Stimulated activated naive CD8-positive, alpha-beta T cell treated with anti-CD3 and anti-CD28 coated beads, Interleukin-15, Interleukin-2, amounts not matched to agents 100 U/mL and 50 U/mL, for 24 hours (primary cell): ENCODE measurements around the gene DBP.

Source experiments
- ATAC-seq: fragments of 150-1000 bp; cut with Tn5 transposase; one replicate; pipeline ENCODE4 v1.10.0; 2021
- DNase-seq: peaks from one replicate; pipeline ENCODE4 v3.0.0; 2021

DBP gene

DNA sequence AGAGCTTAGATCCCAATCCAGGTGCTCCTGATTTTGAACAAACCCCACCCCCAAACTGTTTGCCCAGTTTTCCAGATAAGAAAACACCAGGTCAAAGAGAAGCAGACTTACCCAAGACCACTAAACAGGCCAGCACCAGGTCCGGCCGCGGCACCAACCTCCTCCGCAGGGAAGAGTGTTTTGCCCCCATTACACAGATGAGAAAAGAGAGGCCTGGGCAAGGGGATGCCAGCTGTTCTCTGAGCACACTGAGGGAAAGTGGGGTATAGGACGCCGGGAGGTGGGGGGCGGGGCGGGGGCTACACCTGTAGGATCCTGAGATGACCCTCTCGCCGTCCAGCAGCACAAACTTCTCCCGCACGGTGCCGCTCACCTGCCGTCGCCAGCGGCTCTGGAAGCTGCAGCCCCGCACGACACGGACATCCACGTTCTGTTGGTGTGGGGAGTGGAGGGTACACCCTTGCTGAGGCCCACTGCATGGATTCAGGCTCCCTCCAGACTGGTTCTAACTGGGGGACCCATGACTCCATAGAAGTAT, 27.5 kb downstream of the DBP start:
- no peak for ATAC-seq
- no peak for DNase-seq

- ATAC-seq (peak; percentile 51), DNase-seq (peak; percentile 55)
Observed at GRCh38 chr19:48608798-48609263, 28.3 kb downstream of the DBP start.

- DNase-seq (no peak), ATAC-seq (no peak)
Observed at GRCh38 chr19:48607359-48607755, 29.8 kb downstream of the DBP start.

DNA sequence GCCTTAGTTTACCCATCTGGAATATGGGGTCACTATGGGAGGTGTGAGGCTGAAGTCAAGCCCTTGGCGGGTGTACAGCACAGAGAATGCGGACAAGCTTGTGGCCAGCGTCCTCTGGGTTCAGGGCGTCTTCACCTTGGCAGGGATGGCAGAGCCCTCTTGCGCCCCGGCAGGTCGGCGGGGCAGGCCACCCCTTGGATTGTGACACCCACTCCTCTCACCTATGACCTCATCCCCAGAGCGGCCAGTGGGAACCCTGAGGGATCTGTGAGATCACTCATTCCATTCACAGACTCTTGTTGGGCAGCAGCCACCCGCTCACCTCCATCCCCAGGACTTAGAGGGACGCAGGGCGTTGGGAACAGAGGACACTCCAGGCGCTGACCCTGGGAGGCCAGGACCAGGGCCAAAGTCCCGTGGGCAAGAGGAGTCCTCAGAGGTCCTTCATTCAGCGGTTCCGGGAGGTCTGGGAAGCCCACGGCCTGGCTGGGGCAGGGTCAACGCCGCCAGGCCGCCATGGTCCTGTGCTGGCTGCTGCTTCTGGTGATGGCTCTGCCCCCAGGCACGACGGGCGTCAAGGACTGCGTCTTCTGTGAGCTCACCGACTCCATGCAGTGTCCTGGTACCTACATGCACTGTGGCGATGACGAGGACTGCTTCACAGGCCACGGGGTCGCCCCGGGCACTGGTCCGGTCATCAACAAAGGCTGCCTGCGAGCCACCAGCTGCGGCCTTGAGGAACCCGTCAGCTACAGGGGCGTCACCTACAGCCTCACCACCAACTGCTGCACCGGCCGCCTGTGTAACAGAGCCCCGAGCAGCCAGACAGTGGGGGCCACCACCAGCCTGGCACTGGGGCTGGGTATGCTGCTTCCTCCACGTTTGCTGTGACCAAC, 30.5 kb downstream of the DBP start, which contains the start of gene SPACA4:
Gene SPACA4 (plus strand): TSS at position 280 of the 896 bp plus-strand sequence. CDS start 237 bp downstream, at position 517.
- DNase-seq: no peak
- ATAC-seq: no peak

DNA sequence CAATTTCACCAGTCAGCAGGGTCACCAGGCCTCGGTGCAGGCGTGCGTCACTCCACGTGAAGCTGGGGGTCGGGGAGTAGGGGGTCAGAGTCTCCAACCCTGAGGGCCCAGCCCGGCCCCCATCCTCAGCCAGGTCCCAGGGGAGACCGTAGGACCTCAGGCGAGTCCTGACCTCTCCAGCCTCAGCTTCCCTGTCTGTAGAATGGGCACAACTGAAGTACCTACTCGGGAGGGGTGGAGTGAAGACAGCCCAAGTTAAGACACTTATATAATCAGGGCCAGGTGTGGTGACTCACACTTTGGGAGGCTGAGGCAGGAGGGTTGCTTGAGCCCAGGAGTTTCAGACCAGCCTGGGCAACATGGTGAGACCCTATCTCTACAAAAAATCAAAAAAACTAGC, 33.3 kb downstream of the DBP start:
- DNase-seq (no peak), ATAC-seq (no peak)

DNA sequence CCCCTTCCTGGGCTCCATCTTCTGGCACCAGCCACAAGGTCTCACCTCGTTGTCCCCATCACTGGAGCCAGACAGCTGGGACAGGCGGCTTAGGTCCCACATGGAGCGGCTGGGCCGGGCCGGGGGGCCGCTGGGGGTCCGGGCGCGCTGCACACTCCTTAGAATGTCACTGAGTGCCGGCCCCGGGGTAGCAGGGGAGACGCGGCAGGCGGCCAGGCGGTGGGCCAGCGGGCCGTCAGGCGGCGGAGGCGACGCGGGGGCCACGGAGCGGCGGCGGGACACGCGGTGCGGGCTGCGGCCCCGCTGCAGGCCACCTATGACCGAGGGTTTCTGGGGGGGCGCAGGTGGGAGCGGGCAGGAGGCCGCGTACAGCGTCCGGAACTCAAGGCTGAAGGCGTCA, 33.7 kb downstream of the DBP start:
- no peak for ATAC-seq

DNA sequence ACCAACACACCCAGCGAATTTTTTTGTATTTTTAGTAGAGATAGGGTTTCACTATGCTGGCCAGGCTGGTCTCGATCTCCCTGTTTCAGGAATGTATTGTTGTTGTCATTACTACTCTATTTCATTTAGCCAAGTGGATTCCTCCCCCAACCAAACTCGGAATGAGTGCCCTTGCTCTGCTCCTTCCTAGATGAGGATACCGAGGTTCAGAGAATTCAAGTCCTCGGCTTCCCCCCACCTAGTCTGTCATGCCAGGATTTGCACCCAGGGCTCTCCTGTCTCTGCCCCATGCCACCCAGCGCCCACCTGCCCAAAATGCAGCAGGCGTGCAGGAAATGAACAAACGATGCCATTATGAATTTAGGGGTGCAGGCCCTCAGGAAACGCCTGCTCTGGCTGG, 34.2 kb downstream of the DBP start:
- no peak for DNase-seq
- no peak for ATAC-seq

More for the DNA sequence above, 33.7 kb downstream of the DBP start:
- no peak for DNase-seq

GRCh38 chr19:48600679-48601417, 36.3 kb downstream of the DBP start:
- ATAC-seq: no peak
- no peak for DNase-seq

- ATAC-seq (no peak), DNase-seq (no peak)
Observed at GRCh38 chr19:48598996-48599700, 38.0 kb downstream of the DBP start.

DNA sequence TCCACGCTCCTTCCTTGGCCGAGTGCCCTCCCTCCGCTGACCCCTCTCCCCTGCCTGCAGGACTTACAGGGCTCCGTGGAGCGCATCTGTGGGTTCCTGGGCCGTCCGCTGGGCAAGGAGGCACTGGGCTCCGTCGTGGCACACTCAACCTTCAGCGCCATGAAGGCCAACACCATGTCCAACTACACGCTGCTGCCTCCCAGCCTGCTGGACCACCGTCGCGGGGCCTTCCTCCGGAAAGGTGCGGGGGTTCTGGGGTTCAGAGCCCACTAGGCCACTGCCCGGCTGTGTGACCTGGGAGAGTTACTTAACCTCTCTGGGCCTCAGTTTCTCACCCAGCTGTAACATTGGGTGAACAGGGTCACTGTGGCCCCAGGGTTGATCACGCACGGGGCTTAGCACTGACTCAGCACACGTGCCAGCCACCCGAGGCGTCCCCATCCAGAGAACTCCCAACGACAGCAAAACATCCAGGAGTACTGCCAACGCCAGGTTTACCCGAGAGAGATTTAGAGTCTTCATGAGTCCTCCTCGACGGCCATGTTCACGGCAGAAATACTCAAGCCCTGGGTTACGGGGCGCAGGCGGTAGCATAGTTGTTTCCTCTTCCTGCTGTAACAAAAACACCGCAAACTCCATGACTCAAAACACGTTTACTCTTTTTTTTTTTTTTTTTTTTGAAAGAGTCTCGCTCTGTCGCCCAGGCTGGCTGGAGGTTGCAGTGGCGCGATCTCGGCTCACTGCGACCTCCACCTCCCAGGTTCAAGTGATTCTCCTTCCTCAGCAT, 40.3 kb downstream of the DBP start:
- ATAC-seq (peak; percentile 32), DNase-seq (peak; percentile 21)

GRCh38 chr19:48596237-48596636, 40.9 kb downstream of the DBP start:
- ATAC-seq (no peak), DNase-seq (no peak)

- DNase-seq: no peak
- no peak for ATAC-seq
Observed at GRCh38 chr19:48595833-48596232, 41.3 kb downstream of the DBP start.

- DNase-seq: no peak
- ATAC-seq: no peak
Observed at GRCh38 chr19:48595171-48595570, 42.0 kb downstream of the DBP start.

DNA sequence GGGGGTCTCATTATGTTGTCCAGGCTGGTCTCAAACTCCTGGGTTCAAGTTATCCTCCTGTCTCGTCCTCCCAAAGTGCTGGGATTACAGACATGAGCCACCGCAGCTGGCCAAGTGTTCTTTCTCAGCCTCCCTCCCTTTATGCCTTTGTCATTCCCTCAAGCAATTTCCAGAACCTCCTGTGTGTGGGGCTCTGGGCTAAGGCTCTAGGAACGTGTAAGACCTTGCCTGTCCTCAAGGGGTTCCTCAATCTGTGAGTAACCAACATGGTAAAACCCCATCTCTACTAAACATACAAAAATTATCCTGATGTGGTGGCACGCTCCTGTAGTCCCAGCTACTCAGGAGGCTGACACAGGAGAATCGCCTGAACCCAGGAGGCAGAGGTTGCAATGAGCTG, 46.2 kb downstream of the DBP start:
- DNase-seq (no peak), ATAC-seq (no peak)

DNA sequence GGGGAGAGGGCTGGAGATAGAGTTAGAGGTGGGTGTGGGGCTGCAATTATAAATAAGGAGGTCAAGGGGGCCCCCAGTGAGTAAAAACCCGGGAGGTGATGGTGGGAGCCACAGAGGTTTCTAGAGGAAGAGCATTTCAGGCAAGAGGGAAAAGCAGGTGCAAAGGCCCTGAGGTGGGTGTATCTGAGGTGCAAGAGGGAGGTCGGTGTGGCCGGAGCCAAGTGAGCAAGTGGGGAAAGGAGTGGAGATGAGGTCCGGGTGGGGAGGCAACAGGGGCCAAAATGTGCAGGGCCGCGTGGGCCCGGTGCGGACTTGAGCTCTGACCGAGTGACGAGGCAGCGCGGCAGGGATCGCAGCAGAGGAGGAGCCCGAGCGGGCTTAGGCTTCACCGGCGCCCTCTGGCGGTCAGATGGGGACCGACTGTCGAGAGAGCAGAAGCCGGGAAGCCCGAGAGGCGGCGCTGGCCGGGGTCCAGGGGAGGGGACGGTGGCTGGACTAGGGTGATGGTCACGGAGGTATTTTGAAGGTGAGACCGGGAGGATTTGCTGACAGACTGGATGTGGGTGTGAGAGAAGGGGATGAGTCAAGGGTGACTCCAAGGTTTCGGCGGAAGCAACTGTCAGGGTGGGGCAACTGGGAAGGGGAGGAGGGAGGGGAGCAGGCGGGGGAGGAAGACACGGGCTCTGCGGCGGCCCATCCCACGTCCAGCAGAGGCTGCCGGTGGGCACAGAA, 48.3 kb downstream of the DBP start:
- peak; percentile 95 for DNase-seq

DNA sequence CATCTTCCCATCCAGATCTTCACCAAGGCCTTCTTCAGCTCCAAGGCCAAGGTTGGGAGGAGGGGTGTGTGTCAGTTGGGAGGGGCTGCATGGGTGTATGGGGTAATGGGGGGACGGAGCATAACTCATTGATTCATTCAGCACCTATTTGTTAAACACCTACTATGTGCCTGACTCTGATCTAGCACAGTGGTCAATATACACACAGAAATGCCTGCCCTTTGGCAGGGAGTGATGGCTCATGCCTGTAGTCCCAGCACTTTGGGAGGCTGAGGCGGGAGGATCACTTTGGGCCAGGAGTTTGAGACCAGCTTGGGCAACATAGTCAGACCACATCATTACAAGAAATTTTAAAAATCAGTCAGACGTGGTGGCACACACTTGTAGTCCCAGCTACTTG, 49.8 kb downstream of the DBP start:
- no peak for ATAC-seq

More for the DNA sequence above, 48.3 kb downstream of the DBP start:
- peak; percentile 85 for ATAC-seq

DNA sequence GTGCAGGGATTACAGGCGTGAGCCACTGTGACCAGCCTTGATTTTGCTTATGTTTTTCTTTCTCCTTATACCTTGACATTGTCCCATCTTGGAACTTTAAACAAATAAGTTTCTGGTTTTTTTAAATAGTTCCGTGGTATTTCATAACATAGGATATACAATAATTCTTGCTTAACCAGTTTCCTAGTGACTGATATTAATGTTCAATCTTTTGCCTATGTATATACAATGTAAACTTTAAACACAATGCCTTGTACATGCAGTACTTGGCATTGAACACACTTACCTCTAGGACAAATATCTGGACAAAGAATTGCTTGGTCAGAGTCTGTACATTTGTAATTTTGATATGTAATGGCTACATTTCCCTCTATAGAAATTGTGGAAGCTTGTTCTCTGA, 55.0 kb downstream of the DBP start:
- ATAC-seq: no peak
- no peak for DNase-seq

More for the DNA sequence above, 49.8 kb downstream of the DBP start:
- no peak for DNase-seq
